ENCODE results near the gene BCDIN3D.

- no peak for TF ChIP-seq CTCF (IDR thresholded peaks at IDR 0.05)
- TF ChIP-seq POLR2AphosphoS5 (IDR thresholded peaks at IDR 0.05), result no peak
These were observed 22.9 kb upstream of the BCDIN3D start for GRCh38 chr12:49865782-49866135.

Measured in sigmoid colon (tissue), 4 donors.